ENCODE data around the gene CEP170B. TPM values are rescaled to one million over a fixed set of nuclear protein-coding genes. Genes with fewer than 3 reads are reported as not detected.

The CEP170B gene
- total and polyA plus RNA-seq, 9 of the 15 experiments (the other 6 are each of a cell fraction or from before 2014, with no cell fraction given), result 0.01 to 10.2 (median 2.2) TPM

- Histone ChIP-seq H3K4me1 (replicated peaks in 1 of 2; ENCODE audit: control insufficient read depth in 2 of 2, insufficient read depth in 2 of 2, low read length in 2 of 2) (no peaks in the 10 kb centered on the region; a peak in 1 of 5 replicates), H3K27ac (ENCODE audit: extremely low read depth, low read depth, low read length) (no peak overlapping the region), H2AFZ (ENCODE audit: low read depth, low read length) (no peak overlapping the region), H3K79me2 (ENCODE audit: control insufficient read depth, insufficient read depth, low read length) (no peaks in the 10 kb centered on the region), H3K4me2 (ENCODE audit: insufficient read depth, low read length) (no peak overlapping the region), H3K36me3 (ENCODE audit: control insufficient read depth, insufficient read depth, low read length) (no peaks in the 10 kb centered on the region), H3K9ac (ENCODE audit: insufficient read depth in 1 of 2, low read depth in 2 of 2, low read length in 2 of 2) (no peak overlapping the region), H3K9me3 (replicated peaks; ENCODE audit: control insufficient read depth, insufficient read depth, low read depth, low read length) (no peaks in the 10 kb centered on the region), H3K27me3 (ENCODE audit: control insufficient read depth in 2 of 2, insufficient read depth in 2 of 2, low read length in 2 of 2) (peaks cover 5 to 53% of the 10 kb centered on the region in 2 experiments; a peak in 4 of 5 replicates), H3K9me1 (ENCODE audit: control insufficient read depth, insufficient read depth, low read length) (no peaks in the 10 kb centered on the region), H4K20me1 (replicated peaks; ENCODE audit: control insufficient read depth, insufficient read depth, low read length) (no peaks in the 10 kb centered on the region; the same call in 1 of the 2 replicates), H3K4me3 (no peak overlapping the region)
- FAIRE-seq (no peak), ATAC-seq (no peak), DNase-seq (ENCODE audit: extremely low read depth in 1 of 4, low spot score in 3 of 4) (no peak)
- no peak for TF ChIP-seq ZNF398 (CRISPR knock-in tag; IDR thresholded peaks at IDR 0.05)
- no peak for TF ChIP-seq SMAD3 (CRISPR knock-in tag; conservative IDR thresholded peaks at IDR 0.05)
- TF ChIP-seq NR1H2 (CRISPR knock-in tag; IDR thresholded peaks at IDR 0.05), result no peak
- TF ChIP-seq E2F8 (IDR thresholded peaks at IDR 0.05; ENCODE audit: low read depth, partially characterized antibody), result no peak
- TF ChIP-seq PHB2 (IDR thresholded peaks at IDR 0.05; ENCODE audit: low read depth), result no peak
- no peak for TF ChIP-seq PHTF2 (CRISPR knock-in tag; IDR thresholded peaks at IDR 0.05)
- TF ChIP-seq CREB3 (tag; conservative IDR thresholded peaks at IDR 0.05; ENCODE audit: low read depth), result no peak
- TF ChIP-seq SETDB1 (IDR thresholded peaks at IDR 0.05; ENCODE audit: low read length), result no peak
- no peak for TF ChIP-seq TRIM28 (IDR thresholded peaks at IDR 0.05)
- no peak for TF ChIP-seq ZNF655 (CRISPR knock-in tag; IDR thresholded peaks at IDR 0.05)
- TF ChIP-seq SFPQ (IDR thresholded peaks at IDR 0.05; ENCODE audit: low read depth, low read length), result no peak
- in situ Hi-C loops (cut with MboI) (no loop called here), intact Hi-C loops (cut with micrococcal nuclease) (no loop called here)
- BruUV-seq (replicated peaks), result no TSS peak
- ChIA-PET CTCF (ENCODE audit: low intra/inter-chr PET ratio) (no interaction called here), POLR2A (interaction anchor here (0.6 kb wide), 1 partner anchor 235 kb away, joined by 3 read pairs; no protein-coding TSS in a partner anchor)
- 18% methylated on average over 21 of the region's 26 CpGs for WGBS (ENCODE audit: insufficient coverage, low coverage, missing lambda C conversion rate)
Observed at GRCh38 chr14:104941508-104942365, 76.7 kb downstream of the CEP170B start.

All from K562 (cell line).